ENCODE results near the gene TRPM4. TPM values are rescaled to one million over a fixed set of nuclear protein-coding genes. Genes with fewer than 3 reads are reported as not detected.

TRPM4 gene
- total and polyA plus RNA-seq, 2 of the 13 experiments (the other 11 are each of a cell fraction or from before 2014, with no cell fraction given) = 1.9 to 4.3 TPM

DNA sequence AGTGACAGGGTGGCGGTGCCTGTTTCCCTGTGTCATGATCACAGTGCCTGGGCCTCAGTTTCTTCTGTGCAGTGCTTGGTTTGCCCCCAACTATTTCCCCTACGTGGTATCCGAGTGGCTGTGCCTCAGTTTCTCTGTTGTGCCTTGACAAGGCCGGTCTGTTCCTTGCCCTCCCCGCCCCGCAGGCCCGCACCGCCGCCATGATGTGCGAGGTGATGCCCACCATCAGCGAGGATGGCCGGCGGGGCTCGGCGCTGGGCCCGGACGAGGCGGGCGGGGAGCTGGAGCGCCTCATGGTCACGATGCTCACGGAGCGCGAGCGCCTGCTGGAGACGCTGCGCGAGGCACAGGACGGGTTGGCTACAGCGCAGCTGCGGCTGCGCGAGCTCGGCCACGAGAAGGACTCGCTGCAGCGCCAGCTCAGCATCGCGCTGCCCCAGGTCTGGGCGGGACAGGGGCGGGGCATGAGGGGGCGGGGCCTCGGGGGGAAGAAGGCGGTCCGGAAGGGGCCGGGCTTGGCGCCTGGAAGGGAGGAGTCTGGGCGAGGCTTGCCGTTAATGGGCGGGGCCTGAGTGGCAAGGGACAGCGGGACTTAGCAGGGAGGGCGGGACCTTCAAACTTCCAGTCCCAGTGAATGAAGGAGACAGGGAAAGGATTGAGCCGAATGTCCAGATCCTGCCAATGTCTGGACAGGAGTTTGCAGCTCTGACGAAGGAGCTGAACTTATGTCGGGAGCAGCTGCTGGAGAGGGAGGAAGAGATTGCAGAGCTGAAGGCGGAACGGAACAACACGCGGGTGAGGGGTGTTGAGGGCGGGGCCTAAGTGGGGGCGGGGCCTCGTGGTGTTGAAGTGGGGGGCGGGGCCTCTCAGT, 29.7 kb upstream of the TRPM4 start (continued):
- TF ChIP-seq, protein P1, sequence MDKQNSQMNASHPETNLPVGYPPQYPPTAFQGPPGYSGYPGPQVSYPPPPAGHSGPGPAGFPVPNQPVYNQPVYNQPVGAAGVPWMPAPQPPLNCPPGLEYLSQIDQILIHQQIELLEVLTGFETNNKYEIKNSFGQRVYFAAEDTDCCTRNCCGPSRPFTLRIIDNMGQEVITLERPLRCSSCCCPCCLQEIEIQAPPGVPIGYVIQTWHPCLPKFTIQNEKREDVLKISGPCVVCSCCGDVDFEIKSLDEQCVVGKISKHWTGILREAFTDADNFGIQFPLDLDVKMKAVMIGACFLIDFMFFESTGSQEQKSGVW (CRISPR knock-in tag; IDR thresholded peaks at IDR 0.05; ENCODE audit: borderline replicate concordance) = peak; percentile 76; the same call in 1 of the 2 replicates
- peak; percentile 98 for TF ChIP-seq ZNF761 (CRISPR knock-in tag; conservative IDR thresholded peaks at IDR 0.05)
- peak; percentile 62 for TF ChIP-seq ZNF496 (CRISPR knock-in tag; IDR thresholded peaks at IDR 0.05; ENCODE audit: insufficient replicate concordance)
- TF ChIP-seq ZNF629 (CRISPR knock-in tag; conservative IDR thresholded peaks at IDR 0.05) = peak; percentile 79
- peak; percentile 99 for TF ChIP-seq REL (CRISPR knock-in tag; conservative IDR thresholded peaks at IDR 0.05)
- TF ChIP-seq ZNF354B (CRISPR knock-in tag; IDR thresholded peaks at IDR 0.05) = peak; percentile 97
- TF ChIP-seq RAD21 (CRISPR knock-in tag; IDR thresholded peaks at IDR 0.05) = peak; percentile 68
- TF ChIP-seq SYNCRIP (IDR thresholded peaks at IDR 0.05; ENCODE audit: insufficient read depth, low read depth, low read length) = no peak
- peak; percentile 98 for TF ChIP-seq ZSCAN20 (CRISPR knock-in tag; IDR thresholded peaks at IDR 0.05; ENCODE audit: borderline replicate concordance)
- TF ChIP-seq ZNF790 (CRISPR knock-in tag; IDR thresholded peaks at IDR 0.05; ENCODE audit: borderline replicate concordance) = peak; percentile 98
- TF ChIP-seq, protein P2, sequence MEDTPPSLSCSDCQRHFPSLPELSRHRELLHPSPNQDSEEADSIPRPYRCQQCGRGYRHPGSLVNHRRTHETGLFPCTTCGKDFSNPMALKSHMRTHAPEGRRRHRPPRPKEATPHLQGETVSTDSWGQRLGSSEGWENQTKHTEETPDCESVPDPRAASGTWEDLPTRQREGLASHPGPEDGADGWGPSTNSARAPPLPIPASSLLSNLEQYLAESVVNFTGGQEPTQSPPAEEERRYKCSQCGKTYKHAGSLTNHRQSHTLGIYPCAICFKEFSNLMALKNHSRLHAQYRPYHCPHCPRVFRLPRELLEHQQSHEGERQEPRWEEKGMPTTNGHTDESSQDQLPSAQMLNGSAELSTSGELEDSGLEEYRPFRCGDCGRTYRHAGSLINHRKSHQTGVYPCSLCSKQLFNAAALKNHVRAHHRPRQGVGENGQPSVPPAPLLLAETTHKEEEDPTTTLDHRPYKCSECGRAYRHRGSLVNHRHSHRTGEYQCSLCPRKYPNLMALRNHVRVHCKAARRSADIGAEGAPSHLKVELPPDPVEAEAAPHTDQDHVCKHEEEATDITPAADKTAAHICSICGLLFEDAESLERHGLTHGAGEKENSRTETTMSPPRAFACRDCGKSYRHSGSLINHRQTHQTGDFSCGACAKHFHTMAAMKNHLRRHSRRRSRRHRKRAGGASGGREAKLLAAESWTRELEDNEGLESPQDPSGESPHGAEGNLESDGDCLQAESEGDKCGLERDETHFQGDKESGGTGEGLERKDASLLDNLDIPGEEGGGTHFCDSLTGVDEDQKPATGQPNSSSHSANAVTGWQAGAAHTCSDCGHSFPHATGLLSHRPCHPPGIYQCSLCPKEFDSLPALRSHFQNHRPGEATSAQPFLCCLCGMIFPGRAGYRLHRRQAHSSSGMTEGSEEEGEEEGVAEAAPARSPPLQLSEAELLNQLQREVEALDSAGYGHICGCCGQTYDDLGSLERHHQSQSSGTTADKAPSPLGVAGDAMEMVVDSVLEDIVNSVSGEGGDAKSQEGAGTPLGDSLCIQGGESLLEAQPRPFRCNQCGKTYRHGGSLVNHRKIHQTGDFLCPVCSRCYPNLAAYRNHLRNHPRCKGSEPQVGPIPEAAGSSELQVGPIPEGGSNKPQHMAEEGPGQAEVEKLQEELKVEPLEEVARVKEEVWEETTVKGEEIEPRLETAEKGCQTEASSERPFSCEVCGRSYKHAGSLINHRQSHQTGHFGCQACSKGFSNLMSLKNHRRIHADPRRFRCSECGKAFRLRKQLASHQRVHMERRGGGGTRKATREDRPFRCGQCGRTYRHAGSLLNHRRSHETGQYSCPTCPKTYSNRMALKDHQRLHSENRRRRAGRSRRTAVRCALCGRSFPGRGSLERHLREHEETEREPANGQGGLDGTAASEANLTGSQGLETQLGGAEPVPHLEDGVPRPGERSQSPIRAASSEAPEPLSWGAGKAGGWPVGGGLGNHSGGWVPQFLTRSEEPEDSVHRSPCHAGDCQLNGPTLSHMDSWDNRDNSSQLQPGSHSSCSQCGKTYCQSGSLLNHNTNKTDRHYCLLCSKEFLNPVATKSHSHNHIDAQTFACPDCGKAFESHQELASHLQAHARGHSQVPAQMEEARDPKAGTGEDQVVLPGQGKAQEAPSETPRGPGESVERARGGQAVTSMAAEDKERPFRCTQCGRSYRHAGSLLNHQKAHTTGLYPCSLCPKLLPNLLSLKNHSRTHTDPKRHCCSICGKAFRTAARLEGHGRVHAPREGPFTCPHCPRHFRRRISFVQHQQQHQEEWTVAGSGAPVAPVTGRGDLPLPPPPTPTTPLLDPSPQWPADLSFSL (CRISPR knock-in tag; IDR thresholded peaks at IDR 0.05) = peak; percentile 60; the same call in 1 of the 2 replicates
- peak; percentile 98 for TF ChIP-seq ZNF75D (CRISPR knock-in tag; IDR thresholded peaks at IDR 0.05; ENCODE audit: borderline replicate concordance)
- TF ChIP-seq, protein P3, sequence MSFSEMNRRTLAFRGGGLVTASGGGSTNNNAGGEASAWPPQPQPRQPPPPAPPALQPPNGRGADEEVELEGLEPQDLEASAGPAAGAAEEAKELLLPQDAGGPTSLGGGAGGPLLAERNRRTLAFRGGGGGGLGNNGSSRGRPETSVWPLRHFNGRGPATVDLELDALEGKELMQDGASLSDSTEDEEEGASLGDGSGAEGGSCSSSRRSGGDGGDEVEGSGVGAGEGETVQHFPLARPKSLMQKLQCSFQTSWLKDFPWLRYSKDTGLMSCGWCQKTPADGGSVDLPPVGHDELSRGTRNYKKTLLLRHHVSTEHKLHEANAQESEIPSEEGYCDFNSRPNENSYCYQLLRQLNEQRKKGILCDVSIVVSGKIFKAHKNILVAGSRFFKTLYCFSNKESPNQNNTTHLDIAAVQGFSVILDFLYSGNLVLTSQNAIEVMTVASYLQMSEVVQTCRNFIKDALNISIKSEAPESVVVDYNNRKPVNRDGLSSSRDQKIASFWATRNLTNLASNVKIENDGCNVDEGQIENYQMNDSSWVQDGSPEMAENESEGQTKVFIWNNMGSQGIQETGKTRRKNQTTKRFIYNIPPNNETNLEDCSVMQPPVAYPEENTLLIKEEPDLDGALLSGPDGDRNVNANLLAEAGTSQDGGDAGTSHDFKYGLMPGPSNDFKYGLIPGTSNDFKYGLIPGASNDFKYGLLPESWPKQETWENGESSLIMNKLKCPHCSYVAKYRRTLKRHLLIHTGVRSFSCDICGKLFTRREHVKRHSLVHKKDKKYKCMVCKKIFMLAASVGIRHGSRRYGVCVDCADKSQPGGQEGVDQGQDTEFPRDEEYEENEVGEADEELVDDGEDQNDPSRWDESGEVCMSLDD (CRISPR knock-in tag; IDR thresholded peaks at IDR 0.05; ENCODE audit: borderline replicate concordance) = peak; percentile 95; the same call in 1 of the 2 replicates
- peak; percentile 99 for TF ChIP-seq TEAD2 (CRISPR knock-in tag; IDR thresholded peaks at IDR 0.05)
- TF ChIP-seq, protein P4, sequence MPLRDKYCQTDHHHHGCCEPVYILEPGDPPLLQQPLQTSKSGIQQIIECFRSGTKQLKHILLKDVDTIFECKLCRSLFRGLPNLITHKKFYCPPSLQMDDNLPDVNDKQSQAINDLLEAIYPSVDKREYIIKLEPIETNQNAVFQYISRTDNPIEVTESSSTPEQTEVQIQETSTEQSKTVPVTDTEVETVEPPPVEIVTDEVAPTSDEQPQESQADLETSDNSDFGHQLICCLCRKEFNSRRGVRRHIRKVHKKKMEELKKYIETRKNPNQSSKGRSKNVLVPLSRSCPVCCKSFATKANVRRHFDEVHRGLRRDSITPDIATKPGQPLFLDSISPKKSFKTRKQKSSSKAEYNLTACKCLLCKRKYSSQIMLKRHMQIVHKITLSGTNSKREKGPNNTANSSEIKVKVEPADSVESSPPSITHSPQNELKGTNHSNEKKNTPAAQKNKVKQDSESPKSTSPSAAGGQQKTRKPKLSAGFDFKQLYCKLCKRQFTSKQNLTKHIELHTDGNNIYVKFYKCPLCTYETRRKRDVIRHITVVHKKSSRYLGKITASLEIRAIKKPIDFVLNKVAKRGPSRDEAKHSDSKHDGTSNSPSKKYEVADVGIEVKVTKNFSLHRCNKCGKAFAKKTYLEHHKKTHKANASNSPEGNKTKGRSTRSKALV (CRISPR knock-in tag; IDR thresholded peaks at IDR 0.05) = peak; percentile 98
- TF ChIP-seq AHR (CRISPR knock-in tag; IDR thresholded peaks at IDR 0.05) = peak; percentile 95

All from HepG2 (cell line).